SK-N-MC (cell line): ENCODE measurements around the gene CFAP77.

Source experiments
- EZH2 ChIP-seq: fragments of 200-600 bp; sonication (generic); IDR thresholded peaks from one replicate; pipeline ENCODE4 v1.6.1; 2017; ENCODE audit warnings: antibody characterized with exemption
- POLR2AphosphoS5 ChIP-seq: IDR thresholded peaks from 2 replicates; pipeline ENCODE4 v1.6.1; 2012; ENCODE audit warnings: mild to moderate bottlenecking, low read depth, low read length, borderline replicate concordance

DNA sequence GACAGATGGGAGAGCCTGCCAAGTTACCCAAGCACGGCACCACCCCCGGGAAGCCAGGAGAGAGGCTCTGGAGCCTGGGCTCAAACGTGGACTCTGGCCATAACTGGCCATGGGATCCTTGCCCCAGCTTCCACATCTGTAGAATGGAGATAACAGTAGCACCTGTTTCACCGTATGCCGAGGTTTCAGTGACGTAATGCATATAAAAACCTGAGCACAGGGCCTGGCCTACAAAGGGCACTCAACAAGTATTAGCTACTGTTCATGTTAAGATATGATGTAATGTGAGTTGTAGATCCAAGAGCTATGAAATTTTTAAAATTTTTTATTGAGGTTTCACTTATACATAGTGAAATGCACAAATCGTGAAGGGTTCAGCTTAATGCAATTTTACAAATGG is 90.2 kb downstream of the CFAP77 start:
- TF ChIP-seq POLR2AphosphoS5 (no peak), EZH2 (no peak)
